K562 (cell line): ENCODE results near the gene ANKRD1. TPM values are rescaled to one million over a fixed set of nuclear protein-coding genes. Genes with fewer than 3 reads are reported as not detected.
A peak's percentile ranks its signal among the peaks of the same experiment; 100 is the strongest.

ENCODE experiments used
- ATAC-seq: fragments of 200-7000 bp; cut with Tn5 transposase; 3 replicates; pipeline ENCODE4 v1.9.1; 2020; ENCODE audit warnings: moderate library complexity
- BruUV-seq: library from RNA; stranded (reverse); fragments of 400-500 nt; replicated peaks from 2 replicates; lab custom pipeline; 2021; lab: Mats Ljungman, UMichigan
- CTCF ChIA-PET: fragments of 300-600 bp; formaldehyde crosslinking; extraction: SDS; loops from one replicate; lab custom pipeline; 2021; ENCODE audit warnings: low intra/inter-chr PET ratio; lab: Yijun Ruan, JAX
- POLR2A ChIA-PET: fragments of 300-600, 350-650 bp; sonication (Branson Sonifier 250); formaldehyde crosslinking; extraction: SDS; loops from one replicate; lab custom pipeline; 2021; ENCODE audit warnings: antibody characterized with exemption, inconsistent platforms; lab: Yijun Ruan, JAX
- DNase-seq, 4 experiments: peaks; one replicate each; pipeline versions ENCODE4 v3.0.0 to v3.0.0-alpha.2; 2011 to 2018; ENCODE audit warnings: low spot score in 3 of 4, mixed read lengths in 3 of 4; ENCODE audit errors: extremely low read depth in 1 of 4
- FAIRE-seq: peaks from 2 replicates; lab custom pipeline; 2011; peaks lifted over from hg19 to GRCh38; lab: Jason Lieb, UNC
- H2AFZ ChIP-seq: 2 replicates; pipeline ENCODE4 v1.6.0; 2011; ENCODE audit warnings: low read depth, low read length, control low read depth, inconsistent platforms
- H3K27ac ChIP-seq: fragments of 200-600 bp; 3 replicates; pipeline ENCODE4 v1.8.0; 2011; ENCODE audit warnings: low read depth, mild to moderate bottlenecking, control low read depth, inconsistent platforms, low read length, moderate library complexity, mixed read lengths; ENCODE audit errors: extremely low read depth
- H3K27me3 ChIP-seq, 2 experiments: fragments of 300-600 bp in 1 of 2; 2 replicates in 1 of 2; 3 replicates in 1 of 2; pipeline versions ENCODE4 v1.6.0 to v1.8.0; 2011; ENCODE audit warnings: inconsistent platforms in 2 of 2, low read length in 2 of 2, mild to moderate bottlenecking in 1 of 2, mixed read lengths in 1 of 2, moderate library complexity in 1 of 2; ENCODE audit not compliant: control insufficient read depth in 2 of 2, insufficient read depth in 2 of 2
- H3K36me3 ChIP-seq: fragments of 300-600 bp; 3 replicates; pipeline ENCODE4 v1.8.0; 2011; ENCODE audit warnings: mild to moderate bottlenecking, low read length, inconsistent platforms; ENCODE audit not compliant: control insufficient read depth, insufficient read depth
- H3K4me1 ChIP-seq, 2 experiments: fragments of 200-600 bp in 1 of 2; replicated peaks in 1 of 2; 2 replicates in 1 of 2; 3 replicates in 1 of 2; pipeline versions ENCODE4 v1.5.1 to v1.8.0; 2011; ENCODE audit warnings: inconsistent platforms in 2 of 2, low read length in 2 of 2, mild to moderate bottlenecking in 1 of 2, mixed read lengths in 1 of 2, moderate library complexity in 1 of 2; ENCODE audit not compliant: control insufficient read depth in 2 of 2, insufficient read depth in 2 of 2
- H3K4me2 ChIP-seq: 2 replicates; pipeline ENCODE4 v1.6.1; 2011; ENCODE audit warnings: low read length, control low read depth, inconsistent platforms, mixed read lengths; ENCODE audit not compliant: insufficient read depth
- H3K4me3 ChIP-seq: fragments of 200-600 bp; sonication (generic), shearing (Covaris generic); 2 replicates; pipeline ENCODE4 v1.5.1; 2016; ENCODE audit warnings: control low read depth, inconsistent platforms
- H3K79me2 ChIP-seq: fragments of 200-600 bp; 3 replicates; pipeline ENCODE4 v1.8.0; 2011; ENCODE audit warnings: low read length, inconsistent platforms; ENCODE audit not compliant: control insufficient read depth, insufficient read depth
- H3K9ac ChIP-seq, 2 experiments: 2 replicates each; pipeline versions ENCODE4 v1.6.0 to v1.6.1; 2011; ENCODE audit warnings: low read depth in 2 of 2, low read length in 2 of 2, control low read depth in 1 of 2, inconsistent platforms in 1 of 2, mild to moderate bottlenecking in 1 of 2, mixed read lengths in 1 of 2; ENCODE audit not compliant: insufficient read depth in 1 of 2
- H3K9me1 ChIP-seq: one replicate; pipeline ENCODE4 v1.6.0; 2011; ENCODE audit warnings: inconsistent platforms, mild to moderate bottlenecking, low read length, moderate library complexity; ENCODE audit not compliant: control insufficient read depth, insufficient read depth
- H3K9me3 ChIP-seq: replicated peaks from 2 replicates; pipeline ENCODE4 v1.5.1; 2011; ENCODE audit warnings: low read depth, low read length, inconsistent platforms; ENCODE audit not compliant: control insufficient read depth, insufficient read depth
- H4K20me1 ChIP-seq: replicated peaks from 2 replicates; pipeline ENCODE4 v1.6.1; 2011; ENCODE audit warnings: low read length, inconsistent platforms, mixed read lengths; ENCODE audit not compliant: control insufficient read depth, insufficient read depth
- BRD4 ChIP-seq: fragments of 200-600 bp; sonication (generic); IDR thresholded peaks from 2 replicates; pipeline ENCODE4 v1.6.1; 2017; ENCODE audit warnings: inconsistent platforms
- FOXA3 ChIP-seq, 2 experiments: fragments of 450-650 bp in 1 of 2; sonication (generic) in 1 of 2; formaldehyde crosslinking; IDR thresholded peaks in 1 of 2; conservative IDR thresholded peaks in 1 of 2; 2 replicates each; pipeline versions ENCODE4 v1.4.0 to v1.8.0; 2020 to 2022; ENCODE audit warnings: mild to moderate bottlenecking in 2 of 2, missing genetic modification reagents in 1 of 2
- HOXB6 ChIP-seq: fragments of 250-450 bp; sonication (Bioruptor Pico); IDR thresholded peaks from 2 replicates; pipeline ENCODE4 v1.5.1; 2022; ENCODE audit warnings: mild to moderate bottlenecking, borderline replicate concordance
- KLF16 ChIP-seq: IDR thresholded peaks from 2 replicates; pipeline ENCODE4 v1.6.1; 2016; ENCODE audit warnings: antibody characterized with exemption
- PHF8 ChIP-seq: fragments of 200-600 bp; sonication (generic); IDR thresholded peaks from 2 replicates; pipeline ENCODE4 v1.6.1; 2012; ENCODE audit warnings: mixed run types, mild to moderate bottlenecking, inconsistent platforms, low read length, moderate library complexity, borderline replicate concordance
- SMC3 ChIP-seq: conservative IDR thresholded peaks from 2 replicates; pipeline ENCODE4 v1.6.1; 2011; ENCODE audit warnings: low read depth, low read length, improper control_type of control experiment; ENCODE audit not compliant: insufficient read depth
- whole genome bisulfite sequencing: fragments of 100-300 bp; shearing (Covaris generic); methylation state at CpG from one replicate; pipeline ENCODE4 v1.1.6; 2016; ENCODE audit warnings: low coverage, mixed read lengths; ENCODE audit not compliant: insufficient coverage; ENCODE audit errors: missing lambda C conversion rate; 5-methylcytosine and 5-hydroxymethylcytosine counted together
- in situ Hi-C: fragments of 300-500 bp; cut with MboI; formaldehyde crosslinking; loops from 4 replicates; pipeline ENCODE4 v1.15.0; 2018; ENCODE audit warnings: inconsistent platforms, mixed read lengths
- intact Hi-C: fragments of 100-400 bp; cut with micrococcal nuclease; formaldehyde crosslinking; loops from 2 replicates; pipeline ENCODE4 v1.14.2; 2022
- polyA plus RNA-seq, 8 experiments: library from polyadenylated mRNA; depleted of rRNA in 4 of 8; stranded (reverse) in 5 of 8; unstranded in 3 of 8; fragments of >200 nt; fragmentation: Nextera tagmentation in 2 of 8; fragmentation: Illumina TruSeq in 1 of 8; extraction: Ambion mirVana in 2 of 8; extraction: Trizol in 1 of 8; gene quantifications; 2 replicates each; pipeline versions ENCODE4 v1.2.1 to v1.2.3, GENCODE V29; 2011 to 2014; ENCODE audit warnings: inconsistent platforms in 1 of 8, missing spikeins in 1 of 8
- total RNA-seq, 7 experiments: library from RNA; depleted of rRNA in 6 of 7; stranded (reverse); fragments of >200 nt in 6 of 7; fragmentation: Illumina TruSeq in 2 of 7; extraction: Trizol in 2 of 7; gene quantifications; 2 replicates each; pipeline versions ENCODE4 v1.2.1 to v1.2.3, GENCODE V29; 2011 to 2021; ENCODE audit warnings: low replicate concordance in 1 of 7
- TF ChIP-seq, protein P1 (sequence below), 2 experiments: fragments of 450-650 bp; formaldehyde crosslinking in 1 of 2; IDR thresholded peaks; 2 replicates each; pipeline versions ENCODE4 v1.4.0 to v1.6.1; 2014 to 2020; ENCODE audit warnings: mild to moderate bottlenecking in 2 of 2, borderline replicate concordance in 1 of 2, low read depth in 1 of 2
- TF ChIP-seq, protein P2 (sequence below): fragments of 450-650 bp; formaldehyde crosslinking; IDR thresholded peaks from 2 replicates; pipeline ENCODE4 v1.4.0; 2020; ENCODE audit warnings: mild to moderate bottlenecking, moderate library complexity

ANKRD1 gene
- total and polyA plus RNA-seq, 9 of the 15 experiments (the other 6 are each of a cell fraction or from before 2014, with no cell fraction given) = not detected

DNA sequence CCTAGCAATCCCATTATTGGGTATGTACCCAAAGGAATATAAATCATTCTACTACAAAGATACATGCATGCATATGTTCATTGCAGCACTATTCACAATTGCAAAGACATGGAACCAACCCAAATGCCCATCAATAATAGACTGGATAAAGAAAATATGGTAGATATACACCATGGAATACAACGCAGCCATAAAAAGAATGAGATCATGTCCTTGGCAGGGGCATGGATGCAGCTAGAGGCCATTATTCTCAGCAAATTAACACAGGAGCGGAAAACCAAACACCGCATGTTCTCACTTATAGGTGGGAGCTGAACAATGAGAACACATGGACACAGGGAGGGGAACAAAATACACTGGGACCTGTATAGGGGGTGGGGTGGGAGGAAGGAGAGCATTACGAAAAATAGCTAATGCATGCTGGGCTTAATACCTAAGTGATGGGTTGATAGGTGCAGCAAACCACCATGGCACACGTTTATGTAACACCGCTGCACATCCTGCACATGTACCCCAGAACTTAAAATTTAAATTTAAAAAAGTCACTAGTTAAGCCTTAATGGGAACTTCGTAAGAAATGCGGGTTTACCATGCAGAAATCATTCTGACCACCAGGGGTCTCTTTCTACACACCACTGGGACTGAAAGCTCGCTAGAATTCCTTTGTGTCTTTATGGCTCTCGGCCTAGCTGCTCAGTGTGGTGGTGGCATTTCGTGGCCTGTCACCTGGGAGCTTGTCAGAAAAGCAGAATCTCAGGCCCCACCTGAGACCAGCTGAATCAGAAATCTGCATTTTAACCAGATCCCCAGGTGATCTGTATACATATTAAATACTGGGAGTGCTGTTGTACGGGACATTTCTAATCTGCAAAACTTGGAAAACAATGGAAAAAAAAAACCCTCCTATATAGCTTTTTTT, 9.5 kb downstream of the ANKRD1 start:
- intact Hi-C loops (loop anchor here (1.0 kb wide), 2 partner anchors 340 to 385 kb away; no protein-coding TSS in a partner anchor), in situ Hi-C loops (loop anchor here (25.0 kb wide), 1 partner anchor 1001 kb away; the partner anchor contains the start of genes BTAF1 and FGFBP3)
- POLR2A ChIA-PET = interaction anchor here (0.8 to 1.2 kb wide), 4 partner anchors 8 to 745 kb away, joined by 3 to 4 read pairs (median 3); no protein-coding TSS in a partner anchor
- no peaks in the 10 kb centered on the region for H3K9me1 ChIP-seq
- H3K9ac ChIP-seq = no peak overlapping the region
- 23% methylated on average over 11 of the region's 12 CpGs for WGBS
- H3K4me3 ChIP-seq = no peak overlapping the region
- peak; percentile 91 for ATAC-seq
- no peak overlapping the region for H2AFZ ChIP-seq
- H3K9me3 ChIP-seq = no peaks in the 10 kb centered on the region
- no peaks in the 10 kb centered on the region; a peak in 1 of 5 replicates for H3K4me1 ChIP-seq
- peak; percentile 39 to 65 (median 48) for DNase-seq
- peaks cover 2 to 5% of the 10 kb centered on the region in 2 experiments; a peak in 2 of 5 replicates for H3K27me3 ChIP-seq
- no peak overlapping the region for H3K4me2 ChIP-seq
- H3K27ac ChIP-seq = no peak overlapping the region
- CTCF ChIA-PET = interaction anchor here (0.7 to 0.9 kb wide), 3 partner anchors 32 to 635 kb away, joined by 3 to 8 read pairs (median 3); no protein-coding TSS in a partner anchor
- no peaks in the 10 kb centered on the region for H3K36me3 ChIP-seq
- H4K20me1 ChIP-seq = no peaks in the 10 kb centered on the region
- H3K79me2 ChIP-seq = no peaks in the 10 kb centered on the region
- BruUV-seq = no TSS peak
- FAIRE-seq = peak; percentile 84
- TF ChIP-seq, protein P1, sequence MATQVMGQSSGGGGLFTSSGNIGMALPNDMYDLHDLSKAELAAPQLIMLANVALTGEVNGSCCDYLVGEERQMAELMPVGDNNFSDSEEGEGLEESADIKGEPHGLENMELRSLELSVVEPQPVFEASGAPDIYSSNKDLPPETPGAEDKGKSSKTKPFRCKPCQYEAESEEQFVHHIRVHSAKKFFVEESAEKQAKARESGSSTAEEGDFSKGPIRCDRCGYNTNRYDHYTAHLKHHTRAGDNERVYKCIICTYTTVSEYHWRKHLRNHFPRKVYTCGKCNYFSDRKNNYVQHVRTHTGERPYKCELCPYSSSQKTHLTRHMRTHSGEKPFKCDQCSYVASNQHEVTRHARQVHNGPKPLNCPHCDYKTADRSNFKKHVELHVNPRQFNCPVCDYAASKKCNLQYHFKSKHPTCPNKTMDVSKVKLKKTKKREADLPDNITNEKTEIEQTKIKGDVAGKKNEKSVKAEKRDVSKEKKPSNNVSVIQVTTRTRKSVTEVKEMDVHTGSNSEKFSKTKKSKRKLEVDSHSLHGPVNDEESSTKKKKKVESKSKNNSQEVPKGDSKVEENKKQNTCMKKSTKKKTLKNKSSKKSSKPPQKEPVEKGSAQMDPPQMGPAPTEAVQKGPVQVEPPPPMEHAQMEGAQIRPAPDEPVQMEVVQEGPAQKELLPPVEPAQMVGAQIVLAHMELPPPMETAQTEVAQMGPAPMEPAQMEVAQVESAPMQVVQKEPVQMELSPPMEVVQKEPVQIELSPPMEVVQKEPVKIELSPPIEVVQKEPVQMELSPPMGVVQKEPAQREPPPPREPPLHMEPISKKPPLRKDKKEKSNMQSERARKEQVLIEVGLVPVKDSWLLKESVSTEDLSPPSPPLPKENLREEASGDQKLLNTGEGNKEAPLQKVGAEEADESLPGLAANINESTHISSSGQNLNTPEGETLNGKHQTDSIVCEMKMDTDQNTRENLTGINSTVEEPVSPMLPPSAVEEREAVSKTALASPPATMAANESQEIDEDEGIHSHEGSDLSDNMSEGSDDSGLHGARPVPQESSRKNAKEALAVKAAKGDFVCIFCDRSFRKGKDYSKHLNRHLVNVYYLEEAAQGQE (IDR thresholded peaks at IDR 0.05; ENCODE audit: borderline replicate concordance) = peak; percentile 45; the same call in 1 of the 2 replicates
- TF ChIP-seq, protein P1 (CRISPR knock-in tag; IDR thresholded peaks at IDR 0.05; ENCODE audit: low read depth) = no peak
- TF ChIP-seq SMC3 = 0 out of 2 replicates have a peak, but pooled peaks have one; percentile 10
- TF ChIP-seq KLF16 = 0 out of 2 replicates have a peak, but pooled peaks have one; percentile 10
- no peak for TF ChIP-seq HOXB6 (CRISPR knock-in tag)
- TF ChIP-seq FOXA3 (CRISPR knock-in tag; conservative IDR thresholded peaks at IDR 0.05 in 1 of 2, IDR thresholded peaks at IDR 0.05 in 1 of 2) = no peak
- TF ChIP-seq, protein P2, sequence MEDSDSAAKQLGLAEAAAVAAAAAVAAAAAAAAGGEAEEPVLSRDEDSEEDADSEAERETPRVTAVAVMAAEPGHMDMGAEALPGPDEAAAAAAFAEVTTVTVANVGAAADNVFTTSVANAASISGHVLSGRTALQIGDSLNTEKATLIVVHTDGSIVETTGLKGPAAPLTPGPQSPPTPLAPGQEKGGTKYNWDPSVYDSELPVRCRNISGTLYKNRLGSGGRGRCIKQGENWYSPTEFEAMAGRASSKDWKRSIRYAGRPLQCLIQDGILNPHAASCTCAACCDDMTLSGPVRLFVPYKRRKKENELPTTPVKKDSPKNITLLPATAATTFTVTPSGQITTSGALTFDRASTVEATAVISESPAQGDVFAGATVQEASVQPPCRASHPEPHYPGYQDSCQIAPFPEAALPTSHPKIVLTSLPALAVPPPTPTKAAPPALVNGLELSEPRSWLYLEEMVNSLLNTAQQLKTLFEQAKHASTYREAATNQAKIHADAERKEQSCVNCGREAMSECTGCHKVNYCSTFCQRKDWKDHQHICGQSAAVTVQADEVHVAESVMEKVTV (CRISPR knock-in tag) = peak; percentile 49
- TF ChIP-seq BRD4 = no peak
- no peak for TF ChIP-seq PHF8
